ENCODE results near the gene TUBB3. TPM values are rescaled to one million over a fixed set of nuclear protein-coding genes. Genes with fewer than 3 reads are reported as not detected.

Gene TUBB3
- total and polyA plus RNA-seq, 12 donors, result 0.53 to 10.6 (median 0.96) TPM

DNA sequence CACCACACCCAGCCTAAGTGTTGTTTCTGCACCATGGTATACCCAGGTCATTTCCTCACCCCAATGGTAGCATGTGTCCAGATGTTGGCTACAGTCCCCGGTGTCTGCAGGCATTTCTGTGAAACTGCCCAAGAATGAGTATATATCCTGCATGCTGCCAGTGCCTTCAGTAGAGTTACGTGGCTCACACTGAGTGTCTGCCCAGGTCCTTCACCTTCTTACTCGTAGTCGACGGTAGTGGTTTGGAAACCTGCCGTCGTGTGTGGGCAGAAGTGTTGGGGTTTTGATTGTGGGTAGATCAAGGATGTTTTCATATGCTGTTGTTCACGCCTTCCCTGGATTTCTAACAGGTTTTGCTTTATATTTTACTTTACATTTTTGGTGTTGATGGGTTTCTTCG, 32.9 kb upstream of the TUBB3 start:
- Histone ChIP-seq H3K4me1 (peaks cover 0 to 10% (median 0%) of the 10 kb centered on the region in 9 donors), H3K27ac (no peak overlapping the region), H3K27me3 (no peaks in the 10 kb centered on the region), H3K4me3 (no peak overlapping the region), H3K36me3 (peaks cover 0 to 100% (median 74%) of the 10 kb centered on the region in 9 donors), H3K9me3 (no peaks in the 10 kb centered on the region)
- no peak for DNase-seq
- TF ChIP-seq, protein P1, sequence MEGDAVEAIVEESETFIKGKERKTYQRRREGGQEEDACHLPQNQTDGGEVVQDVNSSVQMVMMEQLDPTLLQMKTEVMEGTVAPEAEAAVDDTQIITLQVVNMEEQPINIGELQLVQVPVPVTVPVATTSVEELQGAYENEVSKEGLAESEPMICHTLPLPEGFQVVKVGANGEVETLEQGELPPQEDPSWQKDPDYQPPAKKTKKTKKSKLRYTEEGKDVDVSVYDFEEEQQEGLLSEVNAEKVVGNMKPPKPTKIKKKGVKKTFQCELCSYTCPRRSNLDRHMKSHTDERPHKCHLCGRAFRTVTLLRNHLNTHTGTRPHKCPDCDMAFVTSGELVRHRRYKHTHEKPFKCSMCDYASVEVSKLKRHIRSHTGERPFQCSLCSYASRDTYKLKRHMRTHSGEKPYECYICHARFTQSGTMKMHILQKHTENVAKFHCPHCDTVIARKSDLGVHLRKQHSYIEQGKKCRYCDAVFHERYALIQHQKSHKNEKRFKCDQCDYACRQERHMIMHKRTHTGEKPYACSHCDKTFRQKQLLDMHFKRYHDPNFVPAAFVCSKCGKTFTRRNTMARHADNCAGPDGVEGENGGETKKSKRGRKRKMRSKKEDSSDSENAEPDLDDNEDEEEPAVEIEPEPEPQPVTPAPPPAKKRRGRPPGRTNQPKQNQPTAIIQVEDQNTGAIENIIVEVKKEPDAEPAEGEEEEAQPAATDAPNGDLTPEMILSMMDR (IDR thresholded peaks at IDR 0.05), result no peak
- no peak for ATAC-seq
- WGBS, 2 donors, result 84 to 89% methylated on average over 9 of the region's 9 CpGs
- intact Hi-C loops (cut with DNase I), result no loop called here

GRCh38 chr16:89890886-89891657, 32.1 kb upstream of the TUBB3 start:
- intact Hi-C loops (cut with DNase I), result no loop called here
- H3K27me3 ChIP-seq, result no peaks in the 10 kb centered on the region
- H3K9me3 ChIP-seq, result no peaks in the 10 kb centered on the region
- DNase-seq, result no peak
- H3K4me3 ChIP-seq, result no peak overlapping the region
- peaks cover 0 to 10% (median 0%) of the 10 kb centered on the region in 9 donors for H3K4me1 ChIP-seq
- peaks cover 0 to 100% (median 74%) of the 10 kb centered on the region in 9 donors for H3K36me3 ChIP-seq
- 71 to 74% methylated on average over 16 of the region's 16 CpGs for WGBS, 2 donors
- peak in 5 of 8 donors; percentile 20 to 55 (median 30) for ATAC-seq
- H3K27ac ChIP-seq, result no peak overlapping the region
- TF ChIP-seq, protein P1 (IDR thresholded peaks at IDR 0.05), result no peak

DNA sequence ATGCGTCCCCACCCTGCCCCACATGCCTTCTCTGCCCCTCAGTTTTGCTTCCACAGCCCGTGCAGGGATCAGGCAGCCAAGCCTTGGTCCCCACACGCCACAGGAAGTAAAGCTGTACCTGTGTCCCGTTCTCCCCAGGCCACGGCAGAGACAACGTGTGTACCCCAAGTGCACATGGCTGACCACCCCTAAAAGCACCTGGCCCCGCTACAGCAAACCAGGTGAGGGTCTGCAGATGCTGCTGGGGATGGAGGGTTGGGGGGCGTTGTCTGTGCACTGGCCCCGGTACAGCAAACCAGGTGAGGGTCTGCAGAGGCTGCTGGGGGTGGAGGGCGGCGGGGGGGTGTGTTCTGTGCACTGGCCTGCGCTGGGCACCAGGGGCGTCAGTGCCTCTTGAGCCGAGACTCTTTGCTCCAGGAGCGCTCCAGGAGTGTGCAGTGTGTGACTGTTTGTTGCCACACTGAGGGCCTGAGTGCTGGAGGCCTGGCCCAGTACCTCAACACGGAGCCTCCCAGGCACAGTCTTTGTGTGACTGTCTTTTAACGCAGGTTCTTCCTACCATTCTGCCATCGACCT, 31.0 kb upstream of the TUBB3 start:
- TF ChIP-seq, protein P1 (IDR thresholded peaks at IDR 0.05), result no peak
- DNase-seq, result no peak
- H3K27me3 ChIP-seq, result no peaks in the 10 kb centered on the region
- intact Hi-C loops (cut with DNase I), result no loop called here
- peaks cover 2 to 100% (median 69%) of the 10 kb centered on the region in 9 donors for H3K36me3 ChIP-seq
- H3K4me1 ChIP-seq, result peaks cover 0 to 10% (median 0%) of the 10 kb centered on the region in 9 donors
- H3K9me3 ChIP-seq, result no peaks in the 10 kb centered on the region
- 94% methylated on average over 18 of the region's 18 CpGs for WGBS, 2 donors
- ATAC-seq, result peak in 1 of 8 donors; percentile 11
- no peak overlapping the region for H3K27ac ChIP-seq
- no peak overlapping the region for H3K4me3 ChIP-seq

GRCh38 chr16:89892635-89893034, 30.5 kb upstream of the TUBB3 start:
- H3K4me1 ChIP-seq, result peaks cover 0 to 10% (median 0%) of the 10 kb centered on the region in 9 donors
- ATAC-seq, result no peak
- WGBS, 2 donors, result 96% methylated on average over 9 of the region's 9 CpGs
- H3K4me3 ChIP-seq, result no peak overlapping the region
- TF ChIP-seq, protein P1 (IDR thresholded peaks at IDR 0.05), result no peak
- H3K27ac ChIP-seq, result no peak overlapping the region
- H3K9me3 ChIP-seq, result no peaks in the 10 kb centered on the region
- H3K36me3 ChIP-seq, result peaks cover 0 to 100% (median 69%) of the 10 kb centered on the region in 9 donors
- no peaks in the 10 kb centered on the region for H3K27me3 ChIP-seq
- no peak for DNase-seq
- intact Hi-C loops (cut with DNase I), result no loop called here
